HepG2 (cell line): ENCODE results near the gene MUTYH. TPM values are rescaled to one million over a fixed set of nuclear protein-coding genes. Genes with fewer than 3 reads are reported as not detected.
A peak's percentile ranks its signal among the peaks of the same experiment; 100 is the strongest.

ENCODE experiments used
- AHDC1 ChIP-seq: sonication (generic); formaldehyde crosslinking; IDR thresholded peaks from 2 replicates; pipeline ENCODE4 v1.5.1; 2020; ENCODE audit warnings: mild to moderate bottlenecking, missing genetic modification reagents, borderline replicate concordance
- ARHGAP35 ChIP-seq: sonication (generic); formaldehyde crosslinking; IDR thresholded peaks from 2 replicates; pipeline ENCODE4 v1.9.0; 2022; ENCODE audit warnings: mild to moderate bottlenecking, inconsistent platforms, moderate library complexity, missing genetic modification reagents, borderline replicate concordance
- IKZF5 ChIP-seq: IDR thresholded peaks from 2 replicates; pipeline ENCODE4 v1.6.1; 2018; ENCODE audit warnings: missing genetic modification reagents, mild to moderate bottlenecking, missing compliant biosample characterization
- ISX ChIP-seq: sonication (generic); formaldehyde crosslinking; conservative IDR thresholded peaks from 2 replicates; pipeline ENCODE4 v1.5.0; 2020; ENCODE audit warnings: missing genetic modification reagents
- KAT2B ChIP-seq: fragments of 150-350 bp; IDR thresholded peaks from 2 replicates; pipeline ENCODE4 v1.6.1; 2014; ENCODE audit warnings: low read depth, low read length, borderline replicate concordance
- MZF1 ChIP-seq: sonication (generic); formaldehyde crosslinking; IDR thresholded peaks from 2 replicates; pipeline ENCODE4 v1.8.1; 2023; ENCODE audit warnings: mild to moderate bottlenecking, missing genetic modification reagents, borderline replicate concordance
- NFRKB ChIP-seq: fragments of 450-650 bp; IDR thresholded peaks from 2 replicates; pipeline ENCODE4 v1.6.1; 2017
- NR0B2 ChIP-seq: sonication (generic); formaldehyde crosslinking; IDR thresholded peaks from 2 replicates; pipeline ENCODE4 v1.4.0; 2020; ENCODE audit warnings: mild to moderate bottlenecking, missing genetic modification reagents
- REPIN1 ChIP-seq: sonication (generic); formaldehyde crosslinking; IDR thresholded peaks from 2 replicates; pipeline ENCODE4 v1.8.0; 2022; ENCODE audit warnings: missing genetic modification reagents, low read depth, mild to moderate bottlenecking, borderline replicate concordance
- ZNF224 ChIP-seq: sonication (generic); formaldehyde crosslinking; IDR thresholded peaks from 2 replicates; pipeline ENCODE4 v1.5.0; 2020; ENCODE audit warnings: mild to moderate bottlenecking, missing genetic modification reagents
- ZNF235 ChIP-seq: sonication (generic); formaldehyde crosslinking; IDR thresholded peaks from 2 replicates; pipeline ENCODE4 v1.8.1; 2023; ENCODE audit warnings: mild to moderate bottlenecking, missing genetic modification reagents, borderline replicate concordance
- ZSCAN29 ChIP-seq: sonication (generic); formaldehyde crosslinking; conservative IDR thresholded peaks from 2 replicates; pipeline ENCODE4 v1.4.0; 2020; ENCODE audit warnings: mild to moderate bottlenecking, missing genetic modification reagents
- polyA plus RNA-seq, 8 experiments: library from polyadenylated mRNA; depleted of rRNA in 3 of 8; stranded (reverse) in 7 of 8; unstranded in 1 of 8; fragments of >200 nt; fragmentation: Illumina TruSeq in 4 of 8; extraction: Trizol in 4 of 8; gene quantifications; 2 replicates each; pipeline versions ENCODE4 v1.2.1 to v1.2.3, GENCODE V29; 2011 to 2016; ENCODE audit warnings: low read depth in 4 of 8, missing spikeins in 1 of 8, mixed read lengths in 1 of 8; ENCODE audit not compliant: insufficient read depth in 1 of 8
- total RNA-seq, 5 experiments: library from RNA; depleted of rRNA; stranded (reverse); fragments of >200 nt; fragmentation: Illumina TruSeq; extraction: Trizol; gene quantifications; 2 replicates each; pipeline ENCODE4 v1.2.3, GENCODE V29; 2016; ENCODE audit warnings: low read depth in 1 of 5
- TF ChIP-seq, protein P1 (sequence below): sonication (generic); formaldehyde crosslinking; IDR thresholded peaks from 2 replicates; pipeline ENCODE4 v1.5.1; 2020; ENCODE audit warnings: missing genetic modification reagents, mild to moderate bottlenecking, borderline replicate concordance
- TF ChIP-seq, protein P2 (sequence below): sonication (generic); formaldehyde crosslinking; IDR thresholded peaks from 2 replicates; pipeline ENCODE4 v1.4.0; 2020; ENCODE audit warnings: missing genetic modification reagents

Gene MUTYH
- total and polyA plus RNA-seq, 2 of the 13 experiments (the other 11 are each of a cell fraction or from before 2014, with no cell fraction given): 16.3 to 17.1 TPM

DNA sequence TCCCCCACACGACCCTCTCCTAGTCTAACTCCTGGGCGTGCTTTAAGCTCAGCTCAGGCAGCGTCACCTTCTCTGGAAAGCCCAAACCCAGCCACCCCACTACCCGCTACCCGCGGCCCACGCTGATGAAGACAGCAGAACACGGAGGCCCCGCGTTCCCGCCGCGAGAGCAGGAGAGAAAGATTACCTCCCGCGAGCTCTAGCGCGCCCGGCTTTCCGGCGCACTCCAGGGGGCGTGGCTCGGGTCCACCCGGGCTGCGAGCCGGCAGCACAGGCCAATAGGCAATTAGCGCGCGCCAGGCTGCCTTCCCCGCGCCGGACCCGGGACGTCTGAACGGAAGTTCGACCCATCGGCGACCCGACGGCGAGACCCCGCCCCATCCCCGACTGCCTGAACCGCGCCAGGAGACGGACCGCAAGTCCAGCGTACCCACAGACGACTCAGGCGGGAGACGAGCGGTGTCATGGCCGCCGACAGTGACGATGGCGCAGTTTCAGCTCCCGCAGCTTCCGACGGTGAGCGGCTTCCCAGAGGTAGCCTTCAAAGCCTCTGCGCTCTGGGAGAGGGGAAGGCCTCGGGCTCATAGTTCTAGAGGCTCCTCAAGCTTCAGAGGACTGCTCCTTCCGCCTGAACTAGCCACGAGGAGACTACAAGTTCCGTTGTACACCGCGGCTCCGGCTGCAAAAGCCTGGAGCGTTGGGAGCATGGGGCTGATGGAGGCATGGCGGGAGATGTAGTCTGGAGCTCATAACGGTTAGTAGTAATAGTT, at the start of gene MUTYH, which contains the start of gene TOE1 (continued):
- TF ChIP-seq, protein P1, sequence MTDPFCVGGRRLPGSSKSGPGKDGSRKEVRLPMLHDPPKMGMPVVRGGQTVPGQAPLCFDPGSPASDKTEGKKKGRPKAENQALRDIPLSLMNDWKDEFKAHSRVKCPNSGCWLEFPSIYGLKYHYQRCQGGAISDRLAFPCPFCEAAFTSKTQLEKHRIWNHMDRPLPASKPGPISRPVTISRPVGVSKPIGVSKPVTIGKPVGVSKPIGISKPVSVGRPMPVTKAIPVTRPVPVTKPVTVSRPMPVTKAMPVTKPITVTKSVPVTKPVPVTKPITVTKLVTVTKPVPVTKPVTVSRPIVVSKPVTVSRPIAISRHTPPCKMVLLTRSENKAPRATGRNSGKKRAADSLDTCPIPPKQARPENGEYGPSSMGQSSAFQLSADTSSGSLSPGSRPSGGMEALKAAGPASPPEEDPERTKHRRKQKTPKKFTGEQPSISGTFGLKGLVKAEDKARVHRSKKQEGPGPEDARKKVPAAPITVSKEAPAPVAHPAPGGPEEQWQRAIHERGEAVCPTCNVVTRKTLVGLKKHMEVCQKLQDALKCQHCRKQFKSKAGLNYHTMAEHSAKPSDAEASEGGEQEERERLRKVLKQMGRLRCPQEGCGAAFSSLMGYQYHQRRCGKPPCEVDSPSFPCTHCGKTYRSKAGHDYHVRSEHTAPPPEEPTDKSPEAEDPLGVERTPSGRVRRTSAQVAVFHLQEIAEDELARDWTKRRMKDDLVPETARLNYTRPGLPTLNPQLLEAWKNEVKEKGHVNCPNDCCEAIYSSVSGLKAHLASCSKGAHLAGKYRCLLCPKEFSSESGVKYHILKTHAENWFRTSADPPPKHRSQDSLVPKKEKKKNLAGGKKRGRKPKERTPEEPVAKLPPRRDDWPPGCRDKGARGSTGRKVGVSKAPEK (CRISPR knock-in tag): peak; percentile 90; the same call in 1 of the 2 replicates
- TF ChIP-seq IKZF5 (CRISPR knock-in tag) (peak; percentile 85), ARHGAP35 (CRISPR knock-in tag) (peak; percentile 63; the same call in 1 of the 2 replicates), REPIN1 (no peak; the same call in 1 of the 2 replicates), MZF1 (no peak), NR0B2 (no peak; the same call in 1 of the 2 replicates), ZSCAN29 (0 out of 2 replicates have a peak, but pooled peaks have one; percentile 26), ZNF235 (no peak), ISX (CRISPR knock-in tag) (no peak), AHDC1 (no peak), NFRKB (peak; percentile 80), KAT2B (no peak), ZNF224 (CRISPR knock-in tag) (peak; percentile 94; the same call in 1 of the 2 replicates)
- TF ChIP-seq, protein P2, sequence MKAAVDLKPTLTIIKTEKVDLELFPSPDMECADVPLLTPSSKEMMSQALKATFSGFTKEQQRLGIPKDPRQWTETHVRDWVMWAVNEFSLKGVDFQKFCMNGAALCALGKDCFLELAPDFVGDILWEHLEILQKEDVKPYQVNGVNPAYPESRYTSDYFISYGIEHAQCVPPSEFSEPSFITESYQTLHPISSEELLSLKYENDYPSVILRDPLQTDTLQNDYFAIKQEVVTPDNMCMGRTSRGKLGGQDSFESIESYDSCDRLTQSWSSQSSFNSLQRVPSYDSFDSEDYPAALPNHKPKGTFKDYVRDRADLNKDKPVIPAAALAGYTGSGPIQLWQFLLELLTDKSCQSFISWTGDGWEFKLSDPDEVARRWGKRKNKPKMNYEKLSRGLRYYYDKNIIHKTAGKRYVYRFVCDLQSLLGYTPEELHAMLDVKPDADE (CRISPR knock-in tag): no peak; the same call in 1 of the 2 replicates
